ENCODE measurements around the gene UBE2D3.
A peak's percentile ranks its signal among the peaks of the same experiment; 100 is the strongest.
"Not testable (repeated sequence)": the region's sequence is repeated elsewhere in the genome, so short reads cannot be mapped to it uniquely, and the experiment has no call there.

The UBE2D3 gene

GRCh38 chr4:102829803-102830202 lies 2.5 kb upstream of the UBE2D3 start:
- no peak for DNase-seq (ENCODE audit: low read depth)

- DNase-seq (ENCODE audit: low read depth): no peak
Measured at GRCh38 chr4:102828497-102828808, 1.1 kb upstream of the UBE2D3 start.

GRCh38 chr4:102827674-102828496 lies 534 bp upstream of the UBE2D3 start:
- DNase-seq (ENCODE audit: low read depth): peak; percentile 100

- DNase-seq (ENCODE audit: low read depth): no peak
Measured at GRCh38 chr4:102826105-102826889, 1.1 kb downstream of the UBE2D3 start.

GRCh38 chr4:102825261-102826091 lies 1.9 kb downstream of the UBE2D3 start:
- peak; percentile 22 for DNase-seq (ENCODE audit: low read depth)

GRCh38 chr4:102824398-102824797 lies 3.0 kb downstream of the UBE2D3 start:
- DNase-seq (ENCODE audit: low read depth): no peak

- no peak for DNase-seq (ENCODE audit: low read depth)
Measured at GRCh38 chr4:102823897-102824296, 3.5 kb downstream of the UBE2D3 start.

GRCh38 chr4:102823464-102823863 lies 3.9 kb downstream of the UBE2D3 start:
- DNase-seq (ENCODE audit: low read depth): no peak

- no peak for DNase-seq (ENCODE audit: low read depth)
Measured at GRCh38 chr4:102819588-102820365, 7.6 kb downstream of the UBE2D3 start.

- not testable (repeated sequence) for DNase-seq (ENCODE audit: low read depth)
Measured at GRCh38 chr4:102819100-102819499, 8.3 kb downstream of the UBE2D3 start.

- DNase-seq (ENCODE audit: low read depth): no peak
Measured at GRCh38 chr4:102817613-102818268, 9.6 kb downstream of the UBE2D3 start.

GRCh38 chr4:102817021-102817605 lies 10.2 kb downstream of the UBE2D3 start:
- DNase-seq (ENCODE audit: low read depth): no peak

GRCh38 chr4:102815981-102816380 lies 11.4 kb downstream of the UBE2D3 start:
- DNase-seq (ENCODE audit: low read depth): no peak

- DNase-seq (ENCODE audit: low read depth): no peak
Measured at GRCh38 chr4:102809691-102810090, 17.7 kb downstream of the UBE2D3 start.

GRCh38 chr4:102809190-102809589 lies 18.2 kb downstream of the UBE2D3 start:
- DNase-seq (ENCODE audit: low read depth): no peak

- DNase-seq (ENCODE audit: low read depth): no peak
Measured at GRCh38 chr4:102808009-102808408, 19.3 kb downstream of the UBE2D3 start.

- no peak for DNase-seq (ENCODE audit: low read depth)
Measured at GRCh38 chr4:102807345-102807744, 20.0 kb downstream of the UBE2D3 start.

- DNase-seq (ENCODE audit: low read depth): no peak
Measured at GRCh38 chr4:102799816-102800215, 27.5 kb downstream of the UBE2D3 start.

- no peak for DNase-seq (ENCODE audit: low read depth)
Measured at GRCh38 chr4:102794999-102795398, 32.4 kb downstream of the UBE2D3 start.

GRCh38 chr4:102792361-102792936 lies 34.9 kb downstream of the UBE2D3 start:
- DNase-seq (ENCODE audit: low read depth): no peak

All from stimulated activated CD4-positive, alpha-beta T cell treated with anti-CD3 and anti-CD28 coated beads, Interleukin-2, amount 100 ng/mL, for 4 hours (primary cell).